ENCODE measurements around the gene IKBKG. TPM values are rescaled to one million over a fixed set of nuclear protein-coding genes. Genes with fewer than 3 reads are reported as not detected.

Gene IKBKG
- total RNA-seq, 2 donors from 2014 or later, result 25.7 to 52.8 TPM

DNA sequence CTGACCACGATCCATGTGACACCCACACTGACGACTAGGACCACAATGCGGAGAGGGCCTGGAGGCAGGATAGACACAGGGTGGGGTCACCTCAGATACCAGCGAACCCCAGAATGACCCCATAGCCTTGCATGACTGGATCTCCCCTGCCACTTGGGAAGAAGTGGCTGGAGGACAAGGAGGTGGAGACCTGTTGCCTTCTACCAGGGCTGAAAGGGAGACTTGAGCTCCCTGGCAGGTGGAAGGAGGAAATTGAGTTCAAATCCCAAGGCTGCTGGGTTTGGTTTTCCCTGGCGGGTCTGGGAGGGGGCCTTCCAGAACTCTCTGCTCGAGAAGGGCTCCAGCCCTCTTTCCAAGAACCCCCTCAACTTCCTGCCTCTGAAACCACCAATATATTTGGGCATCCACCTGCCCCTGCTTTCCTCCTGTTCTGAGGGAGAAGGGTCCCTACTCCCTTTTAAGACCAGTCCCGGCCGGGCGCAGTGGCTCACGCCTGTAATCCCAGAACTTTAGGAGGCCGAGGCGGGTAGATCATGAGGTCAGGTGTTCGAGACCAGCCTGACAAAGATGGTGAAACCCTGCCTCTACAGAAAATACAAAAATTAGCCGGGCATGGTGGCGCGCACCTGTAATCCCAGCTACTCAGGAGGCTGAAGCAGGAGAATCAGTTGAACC, 34.4 kb upstream of the IKBKG start:
- ATAC-seq (ENCODE audit: insufficient number of reproducible peaks, low FRiP score, low read depth) (no peak), DNase-seq (ENCODE audit: low spot score) (no peak)
- Histone ChIP-seq H3K9me3 (no peaks in the 10 kb centered on the region), H3K36me3 (no peaks in the 10 kb centered on the region), H3K27ac (no peak overlapping the region), H3K4me3 (no peak overlapping the region), H3K4me1 (ENCODE audit: control insufficient read depth in 1 of 2, low read depth in 2 of 2) (peaks cover 3 to 13% of the 10 kb centered on the region in 2 donors), H3K27me3 (replicated peaks; ENCODE audit: insufficient read depth) (no peaks in the 10 kb centered on the region)
- no peak for TF ChIP-seq CTCF (IDR thresholded peaks at IDR 0.05)

DNA sequence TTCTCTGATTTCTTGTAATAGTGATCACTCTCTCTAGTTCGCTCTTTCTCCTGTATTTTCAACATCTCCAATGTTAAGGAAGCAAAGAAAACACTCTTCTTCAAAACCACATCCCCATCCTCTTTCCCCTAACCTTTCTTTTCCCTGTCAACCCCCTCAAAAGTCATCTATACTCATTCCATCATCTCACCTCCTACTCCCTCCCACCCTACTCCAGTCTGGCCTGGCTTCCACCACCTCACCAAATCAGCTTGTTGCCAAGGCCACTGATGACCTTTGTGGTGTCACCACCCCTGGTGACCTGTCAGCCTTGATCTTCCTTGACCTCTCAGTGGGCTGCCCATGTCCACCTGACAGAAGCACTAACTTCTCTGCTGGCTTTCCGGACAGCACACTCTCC, 33.7 kb upstream of the IKBKG start:
- DNase-seq (ENCODE audit: low spot score) (no peak), ATAC-seq (ENCODE audit: insufficient number of reproducible peaks, low FRiP score, low read depth) (no peak)

DNA sequence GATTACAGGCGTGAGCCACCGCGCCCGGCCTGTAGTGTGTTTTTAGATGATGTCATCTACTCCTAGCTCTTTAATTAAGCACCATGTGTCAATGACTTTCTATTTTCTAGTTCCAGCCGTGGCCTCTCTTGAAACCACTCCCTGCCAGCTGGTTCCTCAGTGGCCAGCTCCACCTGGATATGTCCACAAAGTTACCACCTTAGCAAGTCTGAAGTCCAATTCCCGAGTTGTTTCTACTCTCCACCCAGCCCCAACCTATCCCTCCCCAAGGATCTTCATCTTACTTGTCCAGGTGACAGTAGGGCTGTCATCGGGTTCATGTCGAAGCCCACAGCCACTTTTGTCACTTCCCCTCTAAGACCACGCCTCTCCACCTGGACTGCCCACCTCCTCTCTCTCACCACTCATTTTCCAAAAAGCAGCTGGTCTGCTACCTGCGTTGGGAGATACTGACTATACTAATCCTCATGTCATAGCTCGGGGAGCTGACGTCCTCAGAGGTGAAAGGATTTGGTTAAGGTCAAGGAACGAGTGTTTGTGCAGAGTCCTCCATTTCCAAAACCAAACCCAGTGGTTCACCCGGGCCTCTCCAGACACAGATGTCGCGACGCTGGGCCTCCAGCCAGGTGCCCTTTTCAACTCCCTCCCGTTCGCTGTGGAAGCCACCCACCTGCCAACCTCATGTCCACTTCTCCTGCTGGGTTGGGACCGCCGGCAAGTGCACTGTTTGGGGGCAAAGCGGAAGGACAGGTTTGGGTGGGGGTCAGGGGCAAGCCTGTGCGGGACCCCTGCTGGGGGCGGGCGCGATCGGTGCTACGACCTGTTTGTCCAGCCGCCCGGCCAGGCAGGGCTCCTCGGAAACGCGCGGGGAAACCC, 32.1 kb upstream of the IKBKG start:
- Histone ChIP-seq H3K4me1 (ENCODE audit: control insufficient read depth in 1 of 2, low read depth in 2 of 2) (peaks cover 3 to 13% of the 10 kb centered on the region in 2 donors), H3K9me3 (no peaks in the 10 kb centered on the region), H3K4me3 (peak overlapping the region; percentile 81), H3K27ac (peak overlapping the region; percentile 82 to 83), H3K27me3 (replicated peaks; ENCODE audit: insufficient read depth) (no peaks in the 10 kb centered on the region), H3K36me3 (no peaks in the 10 kb centered on the region)
- TF ChIP-seq CTCF (IDR thresholded peaks at IDR 0.05), result no peak
- ATAC-seq (ENCODE audit: insufficient number of reproducible peaks, low FRiP score, low read depth), result no peak
- no peak for DNase-seq (ENCODE audit: low spot score)

More for the DNA sequence above, 33.7 kb upstream of the IKBKG start:
- Histone ChIP-seq H3K9me3 (no peaks in the 10 kb centered on the region), H3K36me3 (no peaks in the 10 kb centered on the region), H3K27ac (no peak overlapping the region), H3K27me3 (replicated peaks; ENCODE audit: insufficient read depth) (no peaks in the 10 kb centered on the region), H3K4me1 (ENCODE audit: control insufficient read depth in 1 of 2, low read depth in 2 of 2) (peaks cover 3 to 13% of the 10 kb centered on the region in 2 donors), H3K4me3 (no peak overlapping the region)
- TF ChIP-seq CTCF (IDR thresholded peaks at IDR 0.05), result no peak

DNA sequence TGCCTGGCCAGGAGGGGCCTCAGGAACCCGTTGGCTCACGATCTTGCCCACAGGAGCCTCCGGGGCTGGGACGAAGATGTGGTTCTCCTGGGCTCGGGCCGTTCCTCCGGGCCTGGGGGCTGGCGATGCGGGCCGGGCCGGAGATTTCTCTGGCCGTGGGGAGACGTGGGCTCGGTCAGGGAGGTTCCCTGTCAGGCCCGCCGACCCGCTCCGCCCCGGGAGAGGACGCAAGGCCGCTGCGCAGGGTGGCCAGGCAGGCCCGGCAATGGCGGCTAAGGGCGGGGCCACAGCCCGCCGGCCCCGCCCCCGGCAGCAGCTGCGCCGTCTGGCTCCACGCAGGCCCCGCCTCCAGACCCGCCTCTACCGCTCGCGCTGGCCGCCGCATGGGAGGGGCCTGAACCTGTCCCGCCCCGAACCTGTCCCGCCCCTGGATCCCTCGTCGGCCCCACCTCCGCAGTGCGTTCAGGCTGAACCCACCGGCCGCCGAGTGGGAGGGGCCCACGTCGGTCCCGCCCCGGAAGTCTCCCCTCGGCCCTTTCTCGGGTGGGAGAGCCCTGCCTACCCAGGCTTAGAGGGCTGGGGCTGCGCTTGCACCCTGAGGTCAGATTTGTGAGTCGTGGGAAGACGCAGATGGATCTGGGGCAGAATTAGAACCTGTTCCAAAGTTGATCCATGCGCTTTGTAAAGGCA, 31.3 kb upstream of the IKBKG start, which contains the start of gene FAM3A:
FAM3A (minus strand) TSS at position 267 of the 690 bp plus-strand sequence. CDS start 460 bp downstream, outside the sequence.
- H3K27ac ChIP-seq, result peak within 1 kb of the TSS; percentile 85 to 86
- H3K36me3 ChIP-seq, result no peaks in the 10 kb centered on the region
- H3K9me3 ChIP-seq, result no peaks in the 10 kb centered on the region
- DNase-seq (ENCODE audit: low spot score) (peak; percentile 62), ATAC-seq (ENCODE audit: insufficient number of reproducible peaks, low FRiP score, low read depth) (peak; percentile 73)
- TF ChIP-seq CTCF (IDR thresholded peaks at IDR 0.05), result peak; percentile 6
- H3K4me3 ChIP-seq, result peak within 1 kb of the TSS; percentile 81
- no peaks in the 10 kb centered on the region for H3K27me3 ChIP-seq (replicated peaks; ENCODE audit: insufficient read depth)
- peaks cover 3 to 13% of the 10 kb centered on the region in 2 donors for H3K4me1 ChIP-seq (ENCODE audit: control insufficient read depth in 1 of 2, low read depth in 2 of 2)
